ENCODE results near the gene TWF2.
A peak's percentile ranks its signal among the peaks of the same experiment; 100 is the strongest.

The TWF2 gene

DNA sequence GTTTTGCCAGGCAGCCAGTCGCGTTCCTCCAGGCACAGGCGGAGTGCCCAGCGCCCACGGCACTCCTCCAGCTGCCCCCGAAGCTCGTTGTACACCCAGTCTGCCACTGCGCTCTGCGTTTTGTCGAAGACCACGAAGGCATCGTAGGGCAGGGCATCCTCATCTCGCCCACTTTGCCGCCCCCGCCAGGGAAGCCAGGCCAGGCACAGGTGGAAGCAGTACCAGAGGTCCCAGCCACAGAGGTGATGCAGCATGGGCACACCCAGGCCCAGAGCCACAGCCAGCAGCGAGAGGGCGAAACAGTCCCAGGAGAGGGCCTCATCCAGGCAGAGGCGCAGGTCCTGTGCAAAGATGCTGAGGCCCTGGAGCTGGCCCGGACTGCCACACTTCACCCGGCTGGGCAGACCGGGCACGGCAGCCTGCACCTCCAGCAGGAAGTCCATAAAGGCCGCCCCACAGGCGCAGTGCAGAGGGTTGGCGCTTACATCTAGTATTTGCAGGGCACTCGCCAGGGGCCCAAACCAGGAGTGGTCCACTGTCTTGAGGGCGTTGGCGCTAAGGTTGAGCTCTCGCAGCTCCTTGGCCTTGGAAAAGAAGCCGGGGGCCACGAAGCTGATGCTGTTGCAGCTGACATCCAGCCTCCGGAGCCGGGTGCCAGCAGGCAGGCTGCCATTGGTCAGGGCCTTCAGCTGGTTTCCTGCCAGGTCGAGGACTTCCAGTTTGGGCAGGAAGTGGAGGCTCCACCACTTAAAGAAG, 17.2 kb downstream of the TWF2 start:
- no peak for FAIRE-seq

DNA sequence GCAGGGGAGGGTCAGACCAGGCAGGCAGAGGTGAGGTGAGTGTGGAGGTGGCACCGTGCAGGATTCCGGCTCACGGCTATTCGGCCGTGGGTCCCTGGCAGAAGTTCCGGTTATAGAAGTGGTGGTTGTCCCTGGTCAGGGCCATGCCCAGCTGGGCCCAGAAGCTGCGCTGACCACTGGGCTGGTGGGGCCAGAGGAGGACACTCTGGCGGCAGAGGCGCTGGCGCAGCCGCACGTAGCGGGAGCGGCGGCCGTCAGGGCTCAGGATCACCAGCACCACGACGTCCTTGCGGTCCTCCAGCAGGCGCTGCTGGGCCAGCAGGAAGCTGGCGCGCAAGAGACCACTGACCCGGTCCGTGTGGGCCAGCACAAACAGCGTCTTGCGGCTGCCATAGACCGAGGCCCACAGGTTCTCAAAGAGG, 17.8 kb downstream of the TWF2 start:
- FAIRE-seq = no peak

DNA sequence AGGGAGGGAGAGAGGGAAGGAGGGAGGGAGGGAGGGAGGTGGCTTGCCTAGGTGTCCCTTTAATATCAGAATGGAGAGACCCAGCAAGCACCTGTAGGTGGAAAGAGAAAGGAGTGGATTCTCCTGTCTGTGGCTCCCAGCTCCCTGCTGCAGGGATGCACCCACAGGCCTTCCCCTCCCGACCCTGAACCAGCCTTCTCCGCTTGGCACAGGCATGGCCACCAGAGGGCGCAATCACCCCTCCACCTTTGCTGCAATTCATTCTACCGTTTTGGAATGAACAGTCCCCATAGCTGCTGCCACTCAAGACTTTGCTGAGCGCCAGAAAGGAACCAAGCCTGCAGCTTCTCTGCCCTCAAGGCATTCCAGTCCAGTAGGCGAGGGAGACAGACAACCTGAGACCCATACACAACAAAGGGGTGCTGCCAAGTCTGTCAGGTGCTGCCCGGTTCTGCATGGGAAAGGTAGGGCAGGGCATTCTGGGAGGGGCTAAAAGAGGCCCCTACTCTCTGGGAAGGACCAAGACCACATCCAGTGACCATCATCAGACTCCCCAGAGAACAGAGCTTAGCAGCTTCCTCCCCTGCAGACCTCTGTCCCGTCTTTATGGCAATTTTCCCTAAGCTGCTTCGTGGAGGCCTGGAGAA, 18.5 kb downstream of the TWF2 start:
- FAIRE-seq = no peak

DNA sequence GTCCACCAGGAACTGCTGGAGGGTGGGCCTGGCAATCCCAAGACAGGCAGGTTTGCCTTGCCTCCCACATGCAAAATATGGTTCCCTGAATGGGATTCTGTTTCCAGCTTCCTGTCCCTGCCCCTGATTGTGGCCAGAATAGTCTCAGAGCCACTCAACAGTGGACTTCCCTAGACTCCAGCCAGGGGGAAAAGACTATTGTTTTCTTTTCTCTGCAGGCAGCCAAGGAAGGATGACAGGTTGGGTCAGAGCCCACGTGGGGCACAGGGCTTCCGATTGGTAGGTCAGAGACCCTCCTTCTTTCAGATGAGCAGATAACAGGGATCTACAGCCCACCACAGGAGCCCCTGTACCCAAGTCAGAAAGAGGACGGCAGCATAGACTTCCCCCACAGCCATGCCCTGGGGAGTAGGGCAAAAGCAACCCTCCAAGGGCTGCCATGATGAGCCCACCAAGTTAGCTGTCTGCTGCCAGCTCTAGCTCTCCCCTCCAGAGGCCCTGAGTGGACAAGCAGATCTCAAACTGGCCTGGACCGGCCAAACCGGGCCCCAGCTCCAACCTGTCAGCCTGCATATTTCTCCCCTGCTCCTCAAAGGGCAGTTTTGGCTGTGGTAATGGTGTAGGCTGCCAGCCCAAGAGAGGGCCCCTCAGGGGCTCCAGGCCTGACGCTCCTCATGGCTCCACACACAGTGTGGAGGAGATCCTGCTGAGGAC, 19.9 kb downstream of the TWF2 start:
- FAIRE-seq = no peak

- no peak for FAIRE-seq
These were observed 20.5 kb downstream of the TWF2 start for GRCh38 chr3:52218454-52218853.

- FAIRE-seq = no peak
These were observed 20.9 kb downstream of the TWF2 start for GRCh38 chr3:52218026-52218425.

GRCh38 chr3:52217409-52217805, 21.6 kb downstream of the TWF2 start:
- no peak for FAIRE-seq

GRCh38 chr3:52216585-52217408, 22.2 kb downstream of the TWF2 start:
- peak; percentile 33 for FAIRE-seq

- no peak for FAIRE-seq
These were observed 23.6 kb downstream of the TWF2 start for GRCh38 chr3:52215351-52215750.

- FAIRE-seq = no peak
These were observed 25.1 kb downstream of the TWF2 start for GRCh38 chr3:52213901-52214300.

DNA sequence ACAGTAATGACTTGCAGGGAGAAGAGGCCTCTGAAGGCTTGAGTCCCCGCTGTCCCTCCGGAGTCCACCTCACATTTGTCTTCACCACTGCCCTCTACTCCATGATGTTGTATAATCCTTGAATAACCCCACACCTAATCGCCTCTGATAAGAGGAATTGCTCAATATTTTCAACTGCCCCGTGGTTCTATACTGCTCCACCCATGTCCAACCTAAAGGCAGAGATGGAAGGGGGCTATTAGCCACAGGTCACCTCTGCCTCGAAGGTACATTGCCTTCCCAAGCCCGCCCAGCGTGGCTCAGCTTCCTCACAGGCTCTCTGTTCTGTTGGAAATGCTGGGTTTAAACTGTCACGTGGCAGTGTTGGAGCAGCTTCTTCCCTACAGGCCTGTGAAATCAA, 26.0 kb downstream of the TWF2 start:
- no peak for FAIRE-seq

DNA sequence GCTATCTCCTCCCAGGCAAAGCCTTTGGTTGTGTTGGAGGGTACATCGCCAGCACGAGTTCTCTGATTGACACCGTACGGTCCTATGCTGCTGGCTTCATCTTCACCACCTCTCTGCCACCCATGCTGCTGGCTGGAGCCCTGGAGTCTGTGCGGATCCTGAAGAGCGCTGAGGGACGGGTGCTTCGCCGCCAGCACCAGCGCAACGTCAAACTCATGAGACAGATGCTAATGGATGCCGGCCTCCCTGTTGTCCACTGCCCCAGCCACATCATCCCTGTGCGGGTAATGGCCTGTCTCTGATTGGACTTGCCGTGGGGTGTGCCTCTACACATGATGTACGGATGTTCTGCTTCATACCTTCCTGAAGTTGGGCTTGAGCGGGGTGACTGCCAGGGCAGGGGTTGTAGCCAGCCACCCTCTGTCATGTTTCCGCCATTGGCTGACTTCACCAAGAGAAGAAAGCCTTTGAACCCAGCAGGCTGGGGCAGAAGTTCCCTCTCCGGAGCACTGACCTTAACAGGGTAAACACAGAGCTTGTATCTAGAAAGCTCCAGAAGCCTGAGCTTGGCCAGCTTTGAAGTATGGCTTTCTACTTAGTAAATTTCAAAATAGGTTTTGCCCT, 27.6 kb downstream of the TWF2 start:
- no peak for FAIRE-seq

GRCh38 chr3:52210550-52211046, 28.4 kb downstream of the TWF2 start:
- no peak for FAIRE-seq

GRCh38 chr3:52210037-52210436, 28.9 kb downstream of the TWF2 start:
- FAIRE-seq = no peak

- FAIRE-seq = no peak
These were observed 30.4 kb downstream of the TWF2 start for GRCh38 chr3:52208556-52208955.

DNA sequence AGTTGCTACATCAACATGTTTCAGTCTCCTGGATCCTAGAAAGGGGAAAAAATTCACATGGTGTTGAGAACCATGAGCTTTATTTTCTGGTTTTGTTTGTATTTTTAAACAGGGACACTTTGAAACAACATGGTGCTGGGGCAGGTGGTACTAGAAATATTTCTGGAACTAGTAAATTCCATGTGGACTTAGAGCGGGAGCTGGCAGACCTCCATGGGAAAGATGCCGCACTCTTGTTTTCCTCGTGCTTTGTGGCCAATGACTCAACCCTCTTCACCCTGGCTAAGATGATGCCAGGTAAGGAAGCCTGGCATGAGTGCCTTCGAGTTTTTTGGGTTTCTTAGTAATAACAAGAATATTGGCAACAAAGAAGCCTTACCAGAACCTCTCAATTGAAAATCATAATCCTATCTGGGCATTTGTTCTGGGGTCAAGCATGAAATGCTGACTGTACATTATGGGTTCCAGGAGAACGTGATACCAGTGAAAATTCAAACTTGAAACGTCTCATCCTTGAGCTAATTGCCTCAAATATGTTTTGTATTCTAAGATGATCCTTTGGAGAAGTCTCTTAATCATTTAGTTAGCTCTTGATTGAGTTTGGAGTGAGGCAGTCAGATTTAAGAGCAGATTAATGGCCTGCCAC, 33.1 kb downstream of the TWF2 start:
- no peak for FAIRE-seq

DNA sequence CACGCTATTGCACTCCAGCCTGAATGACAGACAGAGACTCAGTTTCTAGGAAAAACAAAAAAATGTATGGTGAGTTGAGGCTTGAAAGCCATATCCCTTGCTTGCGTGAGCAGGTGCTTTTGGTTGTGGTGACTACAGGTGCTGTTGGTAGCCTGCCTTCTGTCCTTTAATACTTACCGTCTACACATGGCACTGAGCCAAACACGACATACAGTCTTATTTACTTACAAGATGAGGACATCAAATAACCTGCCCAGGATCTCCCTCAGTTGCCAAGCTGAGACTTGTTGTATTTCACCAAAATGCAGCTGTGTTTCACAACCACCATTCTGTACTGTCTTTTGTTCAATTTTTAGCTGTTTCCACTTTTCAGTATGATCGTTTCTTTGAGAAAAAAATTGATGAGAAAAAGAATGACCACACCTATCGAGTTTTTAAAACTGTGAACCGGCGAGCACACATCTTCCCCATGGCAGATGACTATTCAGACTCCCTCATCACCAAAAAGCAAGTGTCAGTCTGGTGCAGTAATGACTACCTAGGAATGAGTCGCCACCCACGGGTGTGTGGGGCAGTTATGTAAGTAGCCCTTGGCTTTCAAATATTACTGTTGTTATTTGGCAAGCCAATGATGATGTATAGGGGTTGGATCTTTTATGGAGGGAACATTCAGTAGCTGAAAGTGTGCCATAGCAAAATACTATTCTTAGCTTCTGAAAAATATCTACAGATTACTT, 34.5 kb downstream of the TWF2 start:
- FAIRE-seq = no peak

GRCh38 chr3:52203701-52204100, 35.3 kb downstream of the TWF2 start:
- FAIRE-seq = no peak

GRCh38 chr3:52202384-52203077, 36.4 kb downstream of the TWF2 start:
- no peak for FAIRE-seq

- FAIRE-seq = no peak
These were observed 37.8 kb downstream of the TWF2 start for GRCh38 chr3:52200981-52201679.
